DOHH2 (cell line): Measurements from ENCODE around the gene DYTN.

ENCODE experiments used
- H3F3A ChIP-seq: fragments of 200-600 bp; sonication (generic), shearing (Covaris generic); 2 replicates; pipeline ENCODE4 v1.6.0; 2016; ENCODE audit warnings: antibody characterized with exemption, mild to moderate bottlenecking; ENCODE audit not compliant: control insufficient read depth, insufficient read depth
- H3K27ac ChIP-seq: fragments of 200-600 bp; sonication (generic); 2 replicates; pipeline ENCODE4 v1.5.1; 2014; ENCODE audit warnings: low read depth, mild to moderate bottlenecking, low read length, moderate library complexity
- H3K27me3 ChIP-seq: fragments of 200-600 bp; sonication (generic); 2 replicates; pipeline ENCODE4 v1.6.1; 2014; ENCODE audit warnings: mild to moderate bottlenecking, low read length, mixed read lengths; ENCODE audit not compliant: control insufficient read depth
- H3K36me3 ChIP-seq: fragments of 200-600 bp; sonication (generic); 2 replicates; pipeline ENCODE4 v1.6.1; 2014; ENCODE audit warnings: mild to moderate bottlenecking, low read length, moderate library complexity, mixed read lengths; ENCODE audit not compliant: control insufficient read depth
- H3K4me1 ChIP-seq: fragments of 200-600 bp; sonication (generic); 2 replicates; pipeline ENCODE4 v1.6.1; 2014; ENCODE audit warnings: mild to moderate bottlenecking, low read length, mixed read lengths; ENCODE audit not compliant: control insufficient read depth
- H3K4me2 ChIP-seq: fragments of 200-600 bp; sonication (generic); 2 replicates; pipeline ENCODE4 v1.6.0; 2014; ENCODE audit warnings: mild to moderate bottlenecking, low read length, moderate library complexity
- H3K4me3 ChIP-seq: fragments of 200-600 bp; sonication (generic); 2 replicates; pipeline ENCODE4 v1.5.1; 2014; ENCODE audit warnings: mild to moderate bottlenecking, low read length, mixed read lengths
- H3K79me2 ChIP-seq: fragments of 200-600 bp; sonication (generic); 2 replicates; pipeline ENCODE4 v1.6.1; 2014; ENCODE audit warnings: mild to moderate bottlenecking, low read length, mixed read lengths; ENCODE audit not compliant: control insufficient read depth
- H3K9me2 ChIP-seq: fragments of 200-600 bp; sonication (generic); replicated peaks from 2 replicates; pipeline ENCODE4 v1.6.1; 2014; ENCODE audit warnings: mild to moderate bottlenecking, low read length, mixed read lengths; ENCODE audit not compliant: control insufficient read depth
- H3K9me3 ChIP-seq: fragments of 200-600 bp; sonication (generic); 2 replicates; pipeline ENCODE4 v1.6.1; 2014; ENCODE audit warnings: antibody characterized with exemption, low read length, mixed read lengths; ENCODE audit not compliant: control insufficient read depth, insufficient read depth
- H4K20me1 ChIP-seq: fragments of 200-600 bp; sonication (generic); 2 replicates; pipeline ENCODE4 v1.6.0; 2014; ENCODE audit warnings: low read depth, mild to moderate bottlenecking, antibody characterized with exemption, low read length, moderate library complexity; ENCODE audit not compliant: control insufficient read depth, insufficient read depth
- EZH2phosphoT487 ChIP-seq: fragments of 200-600 bp; sonication (generic); IDR thresholded peaks from 2 replicates; pipeline ENCODE4 v1.6.1; 2017; ENCODE audit warnings: borderline replicate concordance, mild to moderate bottlenecking, antibody characterized with exemption, low read length, moderate library complexity, mixed read lengths
- TF ChIP-seq, protein P1 (sequence below): fragments of 200-600 bp; sonication (generic); IDR thresholded peaks from one replicate; pipeline ENCODE4 v1.5.1; 2014; ENCODE audit warnings: antibody characterized with exemption, mild to moderate bottlenecking, low read depth, low read length; ENCODE audit not compliant: poor library complexity, severe bottlenecking

DYTN gene

DNA sequence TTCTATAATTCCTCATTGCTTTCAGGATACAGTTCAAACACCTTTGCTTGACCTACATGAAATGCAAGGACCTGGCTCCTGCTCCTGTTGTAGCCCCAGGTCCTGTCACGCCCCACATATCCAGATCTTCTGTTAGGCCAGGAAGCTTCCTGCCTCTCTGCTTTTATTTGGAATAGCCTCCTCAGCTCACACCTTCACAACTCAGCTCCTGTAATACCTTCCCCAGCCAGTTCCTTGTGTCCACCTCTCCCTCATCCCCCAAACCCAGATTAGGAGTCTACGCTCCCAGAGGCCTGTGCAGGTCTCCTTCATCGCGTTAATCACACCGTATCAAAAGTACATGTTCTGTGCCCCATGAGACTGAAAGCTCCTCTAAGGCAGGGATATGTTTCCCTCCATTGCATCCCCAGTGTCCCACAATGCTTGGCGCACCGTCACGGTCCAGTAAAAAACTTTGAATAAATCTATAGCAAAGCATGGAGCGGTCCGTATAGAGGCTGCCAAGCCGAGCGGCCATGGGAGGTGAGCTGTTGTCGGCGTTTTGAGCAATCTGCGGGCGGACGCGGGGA is 46.6 kb upstream of the DYTN start:
- H3K4me2 ChIP-seq = peak overlapping the region; percentile 95
- H3K27ac ChIP-seq = peak overlapping the region; percentile 61
- peaks cover 44% of the 10 kb centered on the region for H3K79me2 ChIP-seq
- no peaks in the 10 kb centered on the region for H3F3A ChIP-seq
- no peak for TF ChIP-seq EZH2phosphoT487
- TF ChIP-seq, protein P1, sequence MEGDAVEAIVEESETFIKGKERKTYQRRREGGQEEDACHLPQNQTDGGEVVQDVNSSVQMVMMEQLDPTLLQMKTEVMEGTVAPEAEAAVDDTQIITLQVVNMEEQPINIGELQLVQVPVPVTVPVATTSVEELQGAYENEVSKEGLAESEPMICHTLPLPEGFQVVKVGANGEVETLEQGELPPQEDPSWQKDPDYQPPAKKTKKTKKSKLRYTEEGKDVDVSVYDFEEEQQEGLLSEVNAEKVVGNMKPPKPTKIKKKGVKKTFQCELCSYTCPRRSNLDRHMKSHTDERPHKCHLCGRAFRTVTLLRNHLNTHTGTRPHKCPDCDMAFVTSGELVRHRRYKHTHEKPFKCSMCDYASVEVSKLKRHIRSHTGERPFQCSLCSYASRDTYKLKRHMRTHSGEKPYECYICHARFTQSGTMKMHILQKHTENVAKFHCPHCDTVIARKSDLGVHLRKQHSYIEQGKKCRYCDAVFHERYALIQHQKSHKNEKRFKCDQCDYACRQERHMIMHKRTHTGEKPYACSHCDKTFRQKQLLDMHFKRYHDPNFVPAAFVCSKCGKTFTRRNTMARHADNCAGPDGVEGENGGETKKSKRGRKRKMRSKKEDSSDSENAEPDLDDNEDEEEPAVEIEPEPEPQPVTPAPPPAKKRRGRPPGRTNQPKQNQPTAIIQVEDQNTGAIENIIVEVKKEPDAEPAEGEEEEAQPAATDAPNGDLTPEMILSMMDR = no peak
- 0 out of 2 replicates have a peak, but pooled peaks cover 3% of the 10 kb centered on the region for H3K27me3 ChIP-seq
- H3K9me2 ChIP-seq = no peaks in the 10 kb centered on the region
- no peaks in the 10 kb centered on the region for H4K20me1 ChIP-seq
- no peaks in the 10 kb centered on the region for H3K9me3 ChIP-seq
- peaks cover 28% of the 10 kb centered on the region for H3K4me1 ChIP-seq
- H3K36me3 ChIP-seq = peaks cover 28% of the 10 kb centered on the region
- peak overlapping the region; percentile 100 for H3K4me3 ChIP-seq

DNA sequence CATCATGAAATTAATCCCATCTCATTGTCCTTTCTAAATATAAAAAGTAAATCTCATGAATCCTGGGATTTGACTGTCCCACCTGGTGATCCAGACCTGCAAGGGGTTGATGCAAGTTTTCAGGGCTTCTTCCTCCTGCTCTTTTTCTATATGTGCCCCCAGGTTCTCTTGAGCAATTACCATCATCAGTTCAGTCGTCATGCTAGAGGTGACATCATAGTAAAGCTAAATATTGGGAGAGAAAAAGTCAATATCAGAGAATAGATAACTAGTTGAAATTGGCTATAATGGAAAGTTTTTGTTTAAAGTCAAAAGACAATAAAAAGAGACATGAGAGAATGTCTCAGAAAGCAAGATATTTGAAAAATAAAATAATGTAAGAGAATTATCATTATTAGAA is 38.6 kb upstream of the DYTN start:
- Histone ChIP-seq H3K9me2 (no peaks in the 10 kb centered on the region), H3K9me3 (no peaks in the 10 kb centered on the region), H3K27me3 (0 out of 2 replicates have a peak, but pooled peaks cover 3% of the 10 kb centered on the region), H3K79me2 (no peaks in the 10 kb centered on the region), H4K20me1 (no peaks in the 10 kb centered on the region), H3K36me3 (no peaks in the 10 kb centered on the region), H3K4me1 (no peaks in the 10 kb centered on the region), H3K27ac (no peak overlapping the region), H3F3A (no peaks in the 10 kb centered on the region), H3K4me2 (no peak overlapping the region), H3K4me3 (no peak overlapping the region)
- TF ChIP-seq, protein P1 = no peak
- TF ChIP-seq EZH2phosphoT487 = no peak

DNA sequence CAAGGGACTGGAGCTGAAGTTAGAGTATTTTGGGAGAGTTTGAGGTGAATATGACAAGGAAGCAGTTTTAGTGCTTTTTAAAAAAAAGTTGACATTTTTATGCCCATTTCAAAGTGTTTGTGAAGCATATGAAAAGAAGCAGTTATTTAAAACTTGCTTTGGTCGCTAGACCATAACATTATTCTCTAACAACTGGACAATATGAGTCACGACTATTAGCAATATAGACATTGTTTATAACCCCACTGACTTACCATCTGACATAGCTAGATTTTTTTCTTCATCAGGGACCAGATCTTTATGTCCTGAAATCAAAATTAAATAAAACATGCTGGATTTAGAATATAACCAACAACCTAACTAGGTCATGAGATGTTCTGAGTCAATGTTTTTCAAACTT is 22.6 kb upstream of the DYTN start:
- peaks cover 3% of the 10 kb centered on the region; the same call in 1 of the 2 replicates for H3K27me3 ChIP-seq
- no peaks in the 10 kb centered on the region for H3K9me2 ChIP-seq
- no peaks in the 10 kb centered on the region for H3F3A ChIP-seq
- H3K36me3 ChIP-seq = no peaks in the 10 kb centered on the region
- no peak overlapping the region for H3K4me3 ChIP-seq
- H3K79me2 ChIP-seq = no peaks in the 10 kb centered on the region
- TF ChIP-seq EZH2phosphoT487 = no peak
- TF ChIP-seq, protein P1 = no peak
- no peaks in the 10 kb centered on the region for H4K20me1 ChIP-seq
- H3K4me1 ChIP-seq = no peaks in the 10 kb centered on the region
- no peaks in the 10 kb centered on the region for H3K9me3 ChIP-seq
- H3K4me2 ChIP-seq = no peak overlapping the region
- no peak overlapping the region for H3K27ac ChIP-seq
